Omental fat pad (tissue), 4 donors: ENCODE results near the gene PARK7. TPM values are rescaled to one million over a fixed set of nuclear protein-coding genes. Genes with fewer than 3 reads are reported as not detected.
"Not testable (repeated sequence)": the region's sequence is repeated elsewhere in the genome, so short reads cannot be mapped to it uniquely, and the experiment has no call there.

Source experiments
- ATAC-seq: fragments of 150-250 bp; one replicate; pipeline ENCODE4 v1.9.1; 2016; ENCODE audit warnings: mild to moderate bottlenecking, moderate library complexity; ENCODE audit not compliant: low FRiP score
- DNase-seq: peaks from one replicate; pipeline ENCODE4 v3.0.0-alpha.2; 2019; ENCODE audit warnings: low spot score
- CTCF ChIP-seq, 3 donors: fragments of 450-650 bp; IDR thresholded peaks; one replicate each; pipeline ENCODE4 v1.5.1; 2016 to 2017; ENCODE audit warnings: antibody characterized with exemption in 3 of 3, mild to moderate bottlenecking in 3 of 3, moderate library complexity in 2 of 3
- total RNA-seq, 4 donors: library from RNA; depleted of rRNA; stranded (reverse); fragments of >200 nt; gene quantifications; one replicate each; pipeline ENCODE4 v1.1.0, GENCODE V29; 2016

The PARK7 gene
- total RNA-seq, 4 donors from 2014 or later: 151 to 260 (median 216) TPM

DNA sequence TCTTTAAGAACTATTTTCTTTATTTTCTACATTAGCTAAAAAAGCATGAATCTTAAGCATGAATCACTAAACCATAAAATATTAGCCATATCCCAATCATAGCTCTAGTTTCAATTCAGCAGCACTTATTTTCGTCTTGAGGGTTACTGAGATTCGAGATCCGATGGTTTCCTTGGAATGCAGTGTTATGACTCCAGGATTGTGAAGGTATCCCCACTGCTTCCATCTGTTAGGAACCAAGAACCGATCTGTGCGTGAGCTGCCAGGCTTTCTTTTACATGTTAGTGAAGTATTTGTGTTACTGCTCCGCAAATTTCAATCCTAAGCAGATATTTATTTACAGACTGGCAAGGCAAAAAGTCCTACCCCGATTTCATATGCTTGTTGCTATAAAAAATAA is 39.7 kb upstream of the PARK7 start:
- DNase-seq (no peak), ATAC-seq (no peak)
- TF ChIP-seq CTCF (IDR thresholded peaks at IDR 0.05): no peak

DNA sequence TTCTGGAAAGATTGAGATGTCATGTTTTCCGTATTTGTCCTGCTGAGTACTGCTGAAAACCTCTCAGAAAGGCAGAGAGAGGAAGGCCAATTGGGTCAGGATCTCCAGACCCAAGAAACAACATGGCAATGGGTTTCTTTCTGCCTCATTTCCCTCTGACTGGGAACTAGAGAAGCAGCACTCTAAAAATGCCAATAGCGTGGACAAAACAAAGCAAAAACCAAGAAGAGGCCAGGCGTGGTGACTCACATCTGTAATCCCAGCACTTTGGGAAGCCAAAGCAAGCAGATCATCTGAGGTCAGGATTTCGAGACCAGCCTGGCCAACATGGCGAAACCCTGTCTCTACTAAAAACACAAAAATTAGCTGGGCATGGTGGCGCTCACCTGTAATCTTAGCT is 39.2 kb upstream of the PARK7 start:
- no peak for ATAC-seq
- TF ChIP-seq CTCF (IDR thresholded peaks at IDR 0.05): no peak
- no peak for DNase-seq

DNA sequence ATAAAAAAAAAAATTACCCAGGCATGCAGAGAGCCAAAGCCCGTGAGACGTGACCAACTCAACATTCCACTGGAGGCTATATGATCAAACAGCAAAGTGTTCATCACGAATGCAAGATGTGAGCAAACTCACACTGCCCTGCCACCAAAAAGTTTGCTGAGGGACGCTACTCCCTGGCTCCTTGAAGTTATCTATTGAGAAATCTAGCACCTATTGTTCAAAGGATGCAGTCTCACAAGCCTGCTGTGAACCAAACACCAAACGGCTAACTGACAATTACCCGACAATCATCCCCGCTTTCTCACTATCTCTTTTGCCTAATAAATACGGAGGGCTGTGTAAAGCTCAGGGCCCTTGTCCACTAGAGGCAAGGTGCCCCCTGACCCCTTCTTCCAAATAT is 34.5 kb upstream of the PARK7 start:
- DNase-seq, ATAC-seq: not testable (repeated sequence)

DNA sequence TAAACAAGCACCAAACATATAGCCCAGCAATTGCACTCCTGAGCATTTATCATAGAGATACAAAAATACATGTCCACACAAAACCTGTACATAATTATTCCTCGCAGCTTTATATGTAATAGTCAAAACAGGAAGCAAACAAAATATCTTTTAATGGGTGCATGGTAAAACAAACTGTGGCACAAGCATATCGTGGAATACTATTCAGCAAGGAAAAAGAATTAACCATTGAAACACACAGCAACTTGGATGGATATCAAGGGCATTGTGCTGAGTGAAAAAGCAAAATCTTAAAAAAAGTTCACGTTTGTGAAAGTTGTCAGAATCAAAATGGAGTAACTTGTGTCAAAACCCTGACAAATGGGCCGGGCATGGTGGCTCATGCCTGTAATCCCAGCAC is 33.3 kb upstream of the PARK7 start:
- no peak for TF ChIP-seq CTCF (IDR thresholded peaks at IDR 0.05)
- no peak for DNase-seq
- ATAC-seq: no peak

DNA sequence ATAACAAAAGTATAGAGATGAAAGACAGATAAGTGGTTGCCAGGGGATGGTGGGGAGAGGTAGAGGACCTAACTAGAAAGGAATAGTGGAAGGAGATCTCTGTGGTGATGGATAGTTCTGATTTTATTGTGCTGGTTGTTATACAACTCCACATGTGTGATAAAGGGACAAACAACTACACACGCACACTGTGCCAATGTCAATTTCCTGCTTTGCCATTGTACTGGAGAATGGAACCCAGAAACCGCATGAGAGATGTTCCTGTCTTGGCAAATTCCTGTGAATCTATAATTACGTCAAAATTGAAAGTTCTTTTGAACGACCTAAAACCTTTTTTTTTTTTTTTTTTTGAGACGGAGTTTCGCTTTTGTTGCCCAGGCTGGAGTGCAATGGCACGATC is 31.9 kb upstream of the PARK7 start:
- TF ChIP-seq CTCF (IDR thresholded peaks at IDR 0.05): no peak
- no peak for DNase-seq
- peak; percentile 41 for ATAC-seq

- no peak for DNase-seq
- no peak for TF ChIP-seq CTCF (IDR thresholded peaks at IDR 0.05)
- no peak for ATAC-seq
Measured at GRCh38 chr1:7930645-7931445, 30.7 kb upstream of the PARK7 start.

- DNase-seq: no peak
- TF ChIP-seq CTCF (IDR thresholded peaks at IDR 0.05): no peak
- no peak for ATAC-seq
Measured at GRCh38 chr1:7931446-7931812, 30.1 kb upstream of the PARK7 start.
